Effector CD8-positive, alpha-beta T cell (primary cell): ENCODE measurements around the gene VWA2.

Experiments used
- DNase-seq: peaks from one replicate; lab custom pipeline; 2025; lab: John Stamatoyannopoulos, UW

Gene VWA2

DNA sequence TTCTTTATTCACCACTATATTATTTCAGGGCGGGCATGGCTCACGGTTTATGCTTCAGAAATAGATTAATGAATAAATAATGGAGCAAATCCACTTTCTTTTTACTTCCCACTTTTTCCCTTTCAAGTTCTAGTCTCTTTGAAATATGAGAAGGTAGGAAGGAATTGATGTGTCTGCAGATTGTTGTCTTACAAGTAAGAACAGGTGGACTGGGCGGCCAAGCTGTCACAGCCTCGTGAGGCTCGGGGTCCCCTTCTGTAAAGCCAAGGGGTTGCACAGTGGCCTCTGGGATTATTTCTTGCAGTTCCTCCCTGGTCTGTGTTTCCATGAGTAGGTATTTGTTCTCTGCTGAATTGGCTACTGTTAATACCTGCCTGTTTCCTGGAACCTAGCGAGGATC, 11.2 kb downstream of the VWA2 start:
- no peak for DNase-seq

DNA sequence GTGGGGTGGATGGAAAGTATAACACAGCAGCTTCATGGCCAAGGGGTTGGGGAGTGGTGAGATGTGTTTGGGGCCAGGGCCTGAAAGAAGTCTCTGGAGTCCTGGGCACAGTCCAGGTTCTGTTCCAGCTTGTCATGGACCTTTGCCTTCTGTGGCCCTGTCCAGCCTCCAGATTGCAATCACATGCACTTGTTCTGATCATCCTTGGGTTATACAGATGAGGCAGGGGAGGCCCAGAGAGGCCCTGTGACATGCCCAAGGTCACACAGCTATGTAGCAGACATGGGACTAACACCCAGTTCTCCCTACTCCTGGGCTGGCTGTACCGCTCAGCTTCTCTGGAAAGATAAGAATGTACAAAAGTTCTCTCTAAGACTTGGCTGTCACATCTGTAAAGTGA, 11.7 kb downstream of the VWA2 start:
- no peak for DNase-seq

DNA sequence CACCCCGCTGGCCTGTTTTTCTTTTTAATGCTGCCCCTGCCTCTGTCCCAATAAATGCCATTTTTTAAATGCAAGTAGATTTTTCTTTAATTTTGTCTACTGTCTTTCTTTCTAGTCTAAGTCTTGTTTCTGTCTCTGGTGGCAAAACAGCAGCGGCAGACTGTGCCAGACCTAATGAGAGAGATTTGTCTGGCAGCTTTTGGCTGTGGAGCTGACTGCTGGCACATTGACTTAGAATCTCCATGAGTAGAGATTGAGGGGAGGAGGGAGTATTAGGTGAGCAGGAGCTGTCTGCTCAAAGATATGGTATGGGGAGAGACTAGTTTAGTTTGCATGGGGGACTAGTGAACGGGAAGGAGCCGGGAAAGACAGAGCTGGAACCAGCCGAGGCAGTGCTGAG, 13.0 kb downstream of the VWA2 start:
- DNase-seq, result no peak

DNA sequence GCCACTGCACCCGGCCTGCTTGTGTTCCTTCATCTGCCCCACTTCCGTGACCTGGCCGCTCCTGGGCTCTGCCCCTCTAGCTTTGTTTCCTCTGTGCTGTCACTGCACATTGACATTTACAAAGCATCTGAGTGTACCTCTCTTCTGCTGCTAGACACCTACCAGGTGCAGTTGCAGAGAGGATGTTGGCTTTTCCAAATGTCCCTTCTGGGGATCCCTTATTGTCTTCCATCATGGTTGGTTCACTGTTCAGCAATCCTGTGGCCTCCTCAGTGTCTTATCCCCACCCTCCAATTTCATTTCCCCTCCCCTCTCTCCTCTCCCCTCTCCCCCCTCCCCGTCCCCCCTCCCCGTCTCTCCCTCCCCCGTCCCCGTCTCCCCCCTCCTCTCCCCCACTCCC, 13.8 kb downstream of the VWA2 start:
- no peak for DNase-seq

DNA sequence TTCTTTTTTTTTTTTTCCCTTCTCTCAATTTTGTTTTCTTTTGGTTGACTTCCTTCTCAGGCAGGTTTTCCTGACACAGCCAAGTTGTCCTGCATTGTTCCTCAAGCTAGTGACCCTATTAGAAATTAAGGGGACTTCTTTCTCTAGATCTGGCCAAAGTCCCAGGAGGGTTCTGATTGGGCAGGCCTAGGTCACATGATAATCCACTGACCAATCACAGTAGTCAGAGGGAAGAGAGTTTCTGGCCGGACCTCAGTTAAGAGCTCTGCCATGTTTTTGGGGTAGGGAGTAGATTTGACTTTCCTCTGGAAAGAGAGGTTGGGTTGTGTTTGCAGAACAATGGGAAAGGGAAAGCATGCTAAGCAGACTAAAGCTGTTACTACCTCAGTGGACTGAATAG, 16.2 kb downstream of the VWA2 start:
- no peak for DNase-seq

DNA sequence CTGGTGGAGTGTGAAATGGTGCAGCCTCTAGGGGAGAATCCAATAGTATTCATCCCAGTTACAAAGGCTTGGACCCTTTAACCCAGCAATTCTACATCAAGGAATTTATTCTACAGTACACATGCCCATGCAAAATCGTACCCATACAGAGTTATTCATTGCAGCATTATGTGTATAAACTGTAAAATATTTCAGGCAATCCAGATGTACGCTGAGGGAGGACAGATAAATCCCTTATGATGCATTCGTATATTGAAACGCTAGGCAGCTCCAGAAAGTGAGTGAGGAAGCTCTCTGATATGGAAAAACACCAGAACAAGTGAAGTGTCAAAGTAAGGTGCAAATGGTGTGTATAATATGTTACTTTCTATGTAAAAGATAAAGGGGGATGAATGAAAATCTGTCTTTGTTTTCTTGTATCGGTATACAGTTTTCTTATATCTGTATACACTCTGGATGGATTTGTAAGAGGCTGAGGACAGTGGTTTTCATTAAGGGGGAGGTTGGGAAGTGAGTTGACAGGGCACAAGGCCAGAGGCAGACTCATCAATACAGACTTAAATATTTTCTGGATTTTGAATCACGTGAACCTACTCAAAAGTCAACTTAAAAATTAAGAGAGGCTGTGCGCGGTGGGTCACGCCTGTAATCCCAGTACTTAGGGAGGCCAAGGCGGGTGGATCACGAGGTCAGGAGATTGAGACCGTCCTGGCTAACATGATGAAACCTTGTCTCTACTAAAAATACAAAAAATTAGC, 17.1 kb downstream of the VWA2 start:
- DNase-seq, result no peak

DNA sequence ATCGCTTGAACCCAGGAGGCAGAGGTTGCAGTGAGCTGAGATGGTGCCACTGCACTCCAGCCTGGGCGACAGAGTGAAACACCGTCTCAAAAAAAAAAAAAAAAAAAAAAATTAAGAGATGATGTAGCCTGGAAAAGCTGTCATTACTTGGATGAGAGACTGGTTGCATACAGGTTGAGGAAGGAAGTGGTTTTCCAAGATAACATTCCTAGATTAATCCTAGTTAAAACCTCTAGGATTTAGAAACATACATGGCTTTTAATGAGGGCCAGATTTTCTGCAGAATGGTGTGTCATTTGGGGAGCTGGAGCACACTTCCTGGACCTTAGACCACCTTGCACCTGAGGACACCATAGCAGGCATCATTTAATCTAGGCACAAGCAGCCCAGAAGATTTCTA, 17.8 kb downstream of the VWA2 start:
- no peak for DNase-seq

DNA sequence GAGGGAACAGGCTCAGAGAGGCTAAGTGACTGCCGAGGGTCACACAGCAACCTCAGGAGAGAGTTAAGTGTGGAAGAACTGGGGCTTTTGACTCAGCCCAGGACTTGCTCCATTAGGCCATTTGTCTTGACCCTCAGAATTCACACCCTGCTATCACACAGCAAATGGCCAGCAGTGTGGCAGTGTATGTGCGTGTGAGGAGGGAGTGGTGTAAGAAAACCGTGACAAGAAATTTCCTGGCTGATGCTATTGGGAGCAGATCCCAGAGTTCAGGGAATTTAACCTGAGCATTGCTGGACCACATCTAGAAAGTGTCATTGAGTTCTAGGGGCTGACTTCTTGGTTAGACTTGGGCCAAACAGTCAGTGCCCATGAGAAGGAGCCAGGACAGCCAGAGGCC, 18.4 kb downstream of the VWA2 start:
- no peak for DNase-seq

DNA sequence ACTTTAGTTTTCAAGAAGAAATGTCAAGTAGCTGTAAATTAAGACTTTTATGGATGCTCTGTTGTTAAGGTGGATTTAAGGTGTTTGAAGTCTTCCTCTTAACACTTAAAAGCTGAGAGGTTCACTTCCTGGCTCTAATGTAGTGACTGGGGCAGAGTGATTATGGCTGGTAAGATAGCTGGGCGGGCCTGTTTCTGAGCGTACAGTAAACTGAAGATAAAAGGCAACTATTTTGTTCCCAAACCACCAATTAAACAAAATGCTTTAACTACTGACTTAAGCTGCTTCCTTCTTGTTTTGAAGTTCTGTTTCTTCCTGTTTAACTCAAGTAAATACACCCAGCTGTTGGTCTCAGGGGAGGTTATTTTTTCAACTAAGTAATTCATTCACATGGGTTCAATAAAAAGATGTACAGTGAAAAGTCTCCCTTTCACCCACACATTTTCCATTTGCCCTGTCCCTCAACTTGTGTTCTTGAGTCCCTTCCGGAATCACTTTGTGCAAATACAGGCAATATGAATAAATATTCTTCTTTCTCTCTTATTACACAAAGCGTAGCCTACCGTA, 19.3 kb downstream of the VWA2 start:
- no peak for DNase-seq

DNA sequence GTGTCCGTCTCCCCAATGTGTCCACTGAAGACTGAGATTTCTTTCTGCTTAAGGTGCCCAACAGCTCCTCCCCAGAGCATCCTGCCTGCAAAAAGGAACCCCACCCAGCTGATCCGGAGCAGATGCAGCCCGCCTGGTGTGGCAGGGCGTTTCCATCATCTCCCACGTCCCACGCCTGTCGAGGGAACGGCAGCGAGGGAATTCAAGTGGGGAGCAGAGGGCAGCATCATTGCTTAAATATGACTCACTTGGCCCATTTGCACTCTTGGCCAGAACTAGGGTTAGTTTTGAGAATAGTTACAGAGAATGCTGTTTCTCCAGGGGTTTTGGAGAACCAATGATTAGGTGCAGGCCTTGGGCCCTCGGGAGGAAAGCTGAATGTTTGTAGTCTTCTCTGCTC, 20.8 kb downstream of the VWA2 start:
- DNase-seq, result no peak

DNA sequence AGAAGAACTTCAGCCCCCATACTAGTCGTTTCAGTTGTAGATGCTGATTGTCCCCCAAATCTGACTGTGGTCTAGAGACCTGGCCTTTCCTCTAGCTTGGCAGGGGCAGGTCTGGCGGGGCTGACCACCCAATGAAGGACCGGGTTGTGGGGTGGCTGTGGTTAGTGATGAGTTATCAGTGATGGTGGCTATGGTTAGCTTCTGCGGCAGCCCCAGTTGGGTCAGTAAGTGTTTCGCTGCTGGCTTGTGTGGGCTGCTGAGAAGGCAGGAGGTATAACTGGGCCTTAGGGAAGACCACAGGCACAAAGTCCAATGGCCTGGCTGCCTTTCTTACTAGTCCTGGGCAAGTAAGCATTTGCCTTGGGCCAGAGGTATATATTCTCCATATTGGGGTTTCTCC, 21.3 kb downstream of the VWA2 start:
- DNase-seq, result no peak

DNA sequence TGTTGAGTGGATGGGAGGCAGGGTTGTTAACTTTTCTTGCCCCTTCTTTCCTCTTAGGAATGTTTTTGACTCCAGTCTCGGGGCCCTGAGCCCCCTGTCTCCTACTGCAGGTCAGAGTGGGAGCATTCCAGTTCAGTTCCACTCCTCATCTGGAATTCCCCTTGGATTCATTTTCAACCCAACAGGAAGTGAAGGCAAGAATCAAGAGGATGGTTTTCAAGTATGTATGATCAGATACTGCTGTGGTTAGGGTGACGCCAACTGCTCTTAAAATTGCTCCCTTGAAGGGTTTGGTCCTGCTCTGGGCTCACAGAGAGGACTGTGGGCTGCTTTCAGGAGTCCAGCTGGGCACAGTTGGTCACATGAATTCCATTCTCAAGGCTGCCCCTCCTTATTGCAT, 22.0 kb downstream of the VWA2 start:
- no peak for DNase-seq

DNA sequence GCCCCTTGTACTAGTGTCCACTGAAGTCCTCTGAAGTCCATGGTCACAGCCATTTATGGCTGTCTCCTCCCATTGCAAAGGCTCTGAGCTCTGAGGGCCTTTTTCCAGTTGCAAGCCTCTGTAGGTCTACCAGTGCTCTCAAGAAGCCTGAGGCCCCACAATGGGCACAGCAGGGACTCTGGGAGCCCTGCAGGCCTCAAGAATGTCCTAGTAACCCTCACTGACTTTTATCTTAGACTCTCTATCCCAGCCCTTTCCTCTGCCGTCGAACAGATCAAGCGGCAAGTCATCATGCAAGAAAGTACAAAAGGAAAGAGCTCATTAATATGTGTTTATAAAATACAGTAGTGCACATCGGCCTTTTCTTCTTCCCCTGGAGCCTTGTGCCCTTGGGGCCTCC, 23.4 kb downstream of the VWA2 start:
- DNase-seq, result no peak

DNA sequence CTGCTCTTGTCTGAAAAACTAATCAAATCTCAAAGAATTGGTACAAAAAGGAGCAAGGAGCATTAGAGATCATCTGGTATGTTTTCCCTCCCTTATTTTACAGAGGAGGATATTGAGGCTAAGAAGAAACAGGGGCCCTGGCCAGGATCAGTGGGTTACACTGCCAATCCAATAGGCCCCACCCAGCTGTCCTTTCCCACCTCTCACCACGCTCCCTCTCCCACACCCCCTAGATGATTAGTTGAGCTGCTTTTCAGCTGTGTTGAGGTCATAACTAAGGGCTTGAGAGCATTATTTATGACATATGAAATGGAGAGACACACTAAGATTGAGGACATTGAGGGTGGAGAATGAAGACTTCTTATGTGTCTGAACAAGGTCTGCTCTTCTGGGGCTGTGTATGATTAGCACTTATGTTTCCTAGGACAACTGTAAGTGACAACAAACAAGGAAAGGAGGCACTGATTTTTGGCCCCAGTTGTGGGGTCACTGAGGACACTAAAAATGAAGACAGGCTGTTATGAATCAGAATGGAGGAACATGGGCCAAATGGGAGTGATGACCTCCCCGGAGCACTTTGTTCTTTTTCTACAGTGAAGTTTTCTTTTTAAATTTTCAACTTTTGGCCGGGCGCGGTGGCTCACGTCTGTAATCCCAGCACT, 26.5 kb downstream of the VWA2 start:
- no peak for DNase-seq

DNA sequence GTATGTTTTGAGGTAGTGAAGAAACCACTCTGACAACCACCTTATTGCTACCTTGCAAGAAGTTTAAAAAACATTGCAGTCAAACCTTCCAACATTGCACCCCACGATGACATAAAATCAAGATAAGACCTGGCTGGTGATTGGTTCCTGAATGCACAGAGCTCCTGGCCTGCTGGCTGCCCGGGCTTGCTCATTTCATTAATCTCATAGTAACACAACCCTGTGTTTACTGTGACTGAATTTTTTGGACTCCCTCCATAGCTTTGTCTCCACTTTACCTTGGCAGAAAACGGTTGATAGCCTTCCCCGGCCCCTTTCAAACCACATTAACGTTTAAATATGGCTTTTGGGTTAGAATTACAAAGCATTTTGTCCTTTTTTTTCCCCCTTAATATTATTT, 27.5 kb downstream of the VWA2 start:
- no peak for DNase-seq

DNA sequence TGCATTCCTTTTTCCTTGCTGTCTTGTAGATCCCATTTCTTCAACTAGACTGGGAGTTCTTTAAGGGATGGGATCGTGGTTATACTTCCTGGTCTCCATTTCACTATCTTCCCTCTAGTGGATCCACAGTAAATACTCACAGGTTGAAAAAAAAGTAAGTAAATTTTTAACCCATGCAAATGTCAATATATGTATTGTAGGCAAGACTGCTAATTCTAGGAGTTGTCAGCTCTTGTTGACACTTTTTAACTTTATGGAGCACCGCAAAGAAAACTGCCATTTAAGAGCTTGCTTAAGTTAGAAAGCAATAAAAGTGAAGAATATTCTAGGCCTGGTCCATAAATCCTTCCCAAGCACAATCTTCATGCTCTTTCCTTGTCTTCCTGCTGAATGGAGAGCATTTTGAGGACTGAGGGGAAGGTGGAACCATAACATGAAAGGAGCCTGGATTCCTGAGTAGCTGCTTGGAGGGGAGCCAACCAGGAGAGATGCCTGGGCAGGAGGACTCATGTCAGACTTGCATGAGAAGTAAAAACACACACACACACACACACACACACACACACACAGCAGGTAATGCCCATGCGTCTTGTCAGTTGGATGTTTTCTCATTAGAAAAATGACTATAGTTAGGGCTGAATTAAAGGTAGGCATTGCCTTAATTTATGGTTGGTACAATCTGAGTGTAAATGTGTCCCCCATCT, 32.2 kb downstream of the VWA2 start:
- no peak for DNase-seq

DNA sequence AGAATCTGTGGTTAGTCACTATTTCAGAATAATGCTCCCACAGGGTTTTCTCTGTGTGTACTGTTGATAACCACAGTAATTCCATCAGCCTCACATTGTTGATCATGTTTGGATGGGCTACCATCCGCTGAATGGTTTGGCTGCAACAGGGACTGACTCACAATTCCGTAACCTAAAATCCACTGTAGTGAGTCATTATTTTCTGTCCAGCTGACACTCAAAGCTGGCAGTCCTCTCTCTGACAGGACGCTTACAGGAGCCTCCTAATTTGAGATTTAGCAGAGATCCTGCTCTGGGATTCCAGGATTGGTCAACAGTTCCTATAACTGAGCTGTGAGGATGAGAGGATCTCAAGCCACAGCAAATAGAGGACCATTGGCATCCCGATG, 32.7 kb downstream of the VWA2 start:
- no peak for DNase-seq

DNA sequence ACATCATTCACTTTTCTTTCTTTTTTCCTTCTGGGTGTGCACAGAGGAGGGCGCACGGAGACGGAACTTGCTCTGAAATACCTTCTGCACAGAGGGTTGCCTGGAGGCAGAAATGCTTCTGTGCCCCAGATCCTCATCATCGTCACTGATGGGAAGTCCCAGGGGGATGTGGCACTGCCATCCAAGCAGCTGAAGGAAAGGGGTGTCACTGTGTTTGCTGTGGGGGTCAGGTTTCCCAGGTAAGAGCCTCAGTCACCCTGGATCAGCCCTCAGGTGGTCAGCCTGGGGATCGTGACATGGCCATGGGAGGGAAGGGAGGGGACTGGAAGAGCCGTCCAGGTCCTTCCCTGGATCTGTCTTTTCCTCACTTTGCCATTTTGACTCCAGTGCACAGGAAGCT, 33.6 kb downstream of the VWA2 start:
- no peak for DNase-seq

DNA sequence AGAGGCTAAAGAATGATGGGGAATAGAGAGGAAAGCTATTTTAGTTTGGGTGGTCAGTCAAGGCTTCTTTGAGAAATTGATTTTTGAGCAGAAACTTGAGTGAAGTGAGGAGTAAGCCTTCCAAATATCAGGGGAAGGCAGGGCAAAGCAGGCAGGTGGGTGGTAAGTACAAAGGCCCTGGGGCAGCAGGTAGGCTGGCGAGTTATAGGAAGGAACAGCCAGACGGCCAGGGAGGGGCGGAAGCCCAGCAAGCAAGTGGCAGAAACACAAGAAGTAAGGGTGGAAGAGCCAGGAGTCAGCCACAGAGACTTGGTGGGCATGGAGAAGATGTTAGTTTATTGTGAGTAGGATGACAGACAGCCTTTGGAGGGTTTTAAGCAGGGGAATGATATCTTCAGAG, 34.9 kb downstream of the VWA2 start:
- DNase-seq, result no peak

DNA sequence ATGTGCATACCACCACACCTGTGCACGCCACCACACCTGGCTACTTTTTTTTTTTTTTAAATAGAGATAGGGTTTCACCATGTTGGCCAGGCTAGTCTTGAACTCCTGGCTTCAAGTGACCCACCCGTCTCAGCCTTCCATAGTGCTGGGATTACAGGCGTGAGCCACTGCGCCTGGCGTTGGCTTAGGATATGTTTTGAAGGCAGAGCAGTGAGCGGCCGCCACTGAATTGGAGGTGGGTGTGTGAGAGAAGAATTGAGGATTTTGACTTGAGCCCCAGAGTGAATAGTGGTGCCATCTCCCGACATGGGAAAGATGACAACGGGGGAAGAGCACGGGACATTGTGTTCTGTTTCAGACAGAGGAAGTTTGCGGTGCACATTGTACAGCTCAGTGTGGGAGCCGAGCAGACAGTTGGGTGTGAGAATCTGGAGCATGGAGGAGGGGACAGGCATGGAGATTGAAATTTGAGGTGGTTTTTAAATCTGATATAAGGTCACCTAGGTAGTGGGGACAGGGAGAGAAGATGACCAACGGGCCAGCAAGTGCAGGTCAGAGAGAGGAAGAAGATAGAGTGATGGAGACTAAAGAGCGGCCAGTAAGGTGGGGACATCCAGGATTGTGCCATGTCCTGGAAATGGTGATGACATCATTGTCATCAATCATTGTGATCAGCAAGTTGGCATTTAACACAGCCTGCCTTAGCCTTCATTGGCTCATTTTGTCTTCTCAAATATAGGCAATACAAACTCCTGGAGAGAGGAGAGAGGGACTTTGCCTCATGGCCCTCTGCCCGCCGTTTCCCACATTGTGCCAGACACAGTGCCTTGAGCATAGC, 35.8 kb downstream of the VWA2 start:
- no peak for DNase-seq

DNA sequence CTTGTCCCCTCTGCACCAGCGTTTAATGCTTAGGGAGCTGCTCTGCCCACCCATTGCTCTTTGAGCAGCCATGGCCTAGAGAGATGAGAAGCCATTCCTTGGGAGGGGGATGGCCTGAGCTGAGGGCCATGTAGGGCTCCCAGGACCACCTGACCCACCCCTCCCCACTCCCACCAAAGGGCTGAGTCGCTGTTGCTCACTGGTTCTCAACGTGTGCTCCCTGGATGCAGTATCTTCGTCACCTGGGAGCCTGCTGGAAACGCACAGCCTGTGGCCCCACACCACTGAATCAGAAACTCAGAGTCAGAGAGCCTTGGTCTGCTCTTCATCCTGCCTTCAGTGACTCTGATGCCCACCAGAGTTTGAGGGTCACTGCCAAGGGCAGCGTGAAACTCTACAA, 37.0 kb downstream of the VWA2 start:
- DNase-seq, result no peak

DNA sequence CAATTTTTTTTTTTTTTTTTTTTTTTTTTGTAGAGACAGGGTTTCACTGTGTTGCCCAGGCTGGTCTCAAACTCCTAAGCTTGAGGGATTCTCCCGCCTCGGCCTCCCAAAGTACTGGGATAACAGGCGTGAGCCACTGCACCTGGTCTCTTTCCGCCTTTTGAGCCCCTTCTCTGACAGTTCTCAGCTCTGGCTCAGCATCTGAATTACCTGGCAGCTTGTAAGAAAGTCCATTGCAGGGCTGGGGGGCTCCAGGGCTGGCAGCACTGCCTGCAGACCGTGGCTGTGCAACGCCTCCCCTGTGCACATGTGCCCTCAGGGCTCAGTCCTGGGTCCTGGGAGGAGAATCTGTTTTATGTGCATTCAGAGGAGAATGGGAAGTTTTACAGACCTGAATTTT, 37.6 kb downstream of the VWA2 start:
- DNase-seq, result no peak
